GM12878 (cell line): ENCODE results near the gene USP21.

Source experiments
- CEBPB ChIP-seq, 2 experiments: fragments of 150-350 bp in 1 of 2; IDR thresholded peaks; 2 replicates each; pipeline ENCODE4 v1.6.1; 2012 to 2014; ENCODE audit warnings: low read depth in 2 of 2, low read length in 2 of 2, borderline replicate concordance in 1 of 2, inconsistent platforms in 1 of 2
- CREB1 ChIP-seq: IDR thresholded peaks from 2 replicates; pipeline ENCODE4 v1.6.1; 2012; ENCODE audit warnings: low read depth, mild to moderate bottlenecking, inconsistent platforms
- EGR1 ChIP-seq, 2 experiments: IDR thresholded peaks; 1 replicate in 1 of 2; 2 replicates in 1 of 2; pipeline ENCODE4 v1.6.1; 2011 to 2012; ENCODE audit warnings: low read depth in 2 of 2, low read length in 2 of 2, borderline replicate concordance in 1 of 2, mild to moderate bottlenecking in 1 of 2, moderate library complexity in 1 of 2
- EZH2 ChIP-seq: IDR thresholded peaks from 2 replicates; pipeline ENCODE4 v1.6.1; 2012; ENCODE audit warnings: low read depth, mild to moderate bottlenecking, control low read depth, inconsistent platforms, low read length, borderline replicate concordance; ENCODE audit not compliant: control insufficient read depth
- MYC ChIP-seq: IDR thresholded peaks from 2 replicates; pipeline ENCODE4 v1.6.1; 2011; ENCODE audit warnings: mild to moderate bottlenecking, low read length, moderate library complexity, inconsistent platforms; ENCODE audit not compliant: insufficient read depth, insufficient replicate concordance, insufficient read length, severe bottlenecking
- POLR2A ChIP-seq: IDR thresholded peaks from 2 replicates; pipeline ENCODE4 v1.6.1; 2011; ENCODE audit warnings: low read depth, mild to moderate bottlenecking, low read length
- POLR2AphosphoS2 ChIP-seq: IDR thresholded peaks from 2 replicates; pipeline ENCODE4 v1.6.1; 2011; ENCODE audit warnings: low read depth, mild to moderate bottlenecking, low read length, improper control_type of control experiment, moderate library complexity
- TF ChIP-seq, protein P1 (sequence below), 3 experiments: IDR thresholded peaks in 2 of 3; conservative IDR thresholded peaks in 1 of 3; 2 replicates each; pipeline ENCODE4 v1.5.1; 2011; ENCODE audit warnings: low read depth in 3 of 3, low read length in 3 of 3, mild to moderate bottlenecking in 3 of 3, control low read depth in 2 of 3, moderate library complexity in 2 of 3, inconsistent platforms in 1 of 3, mixed read lengths in 1 of 3; ENCODE audit not compliant: control insufficient read depth in 2 of 3, insufficient read depth in 1 of 3; ENCODE audit errors: extremely low read depth in 1 of 3

DNA sequence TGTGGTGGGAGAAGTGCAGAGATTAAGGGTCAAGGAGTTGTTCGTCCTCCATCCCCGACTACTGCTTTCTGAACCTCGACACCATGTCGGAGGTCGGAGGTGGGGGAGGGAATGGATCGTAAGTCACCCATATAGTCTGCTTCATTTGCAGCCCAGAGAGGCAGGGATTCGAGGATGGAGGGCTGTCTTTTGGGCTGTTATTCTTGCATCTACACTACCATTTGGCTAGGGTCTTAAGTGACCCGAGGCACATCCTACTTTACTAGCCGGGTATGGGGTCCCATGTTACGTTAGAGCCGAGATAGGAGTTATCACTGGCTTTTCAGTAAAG, 578 bp downstream of the USP21 start:
- no peak for TF ChIP-seq EGR1 (IDR thresholded peaks at IDR 0.05; ENCODE audit: borderline replicate concordance in 1 of 2, low read depth in 2 of 2, low read length in 2 of 2)
- no peak for TF ChIP-seq POLR2AphosphoS2
- TF ChIP-seq CEBPB (IDR thresholded peaks at IDR 0.05; ENCODE audit: borderline replicate concordance in 1 of 2, low read depth in 2 of 2, low read length in 2 of 2): no peak
- TF ChIP-seq MYC: no peak
- TF ChIP-seq, protein P1, sequence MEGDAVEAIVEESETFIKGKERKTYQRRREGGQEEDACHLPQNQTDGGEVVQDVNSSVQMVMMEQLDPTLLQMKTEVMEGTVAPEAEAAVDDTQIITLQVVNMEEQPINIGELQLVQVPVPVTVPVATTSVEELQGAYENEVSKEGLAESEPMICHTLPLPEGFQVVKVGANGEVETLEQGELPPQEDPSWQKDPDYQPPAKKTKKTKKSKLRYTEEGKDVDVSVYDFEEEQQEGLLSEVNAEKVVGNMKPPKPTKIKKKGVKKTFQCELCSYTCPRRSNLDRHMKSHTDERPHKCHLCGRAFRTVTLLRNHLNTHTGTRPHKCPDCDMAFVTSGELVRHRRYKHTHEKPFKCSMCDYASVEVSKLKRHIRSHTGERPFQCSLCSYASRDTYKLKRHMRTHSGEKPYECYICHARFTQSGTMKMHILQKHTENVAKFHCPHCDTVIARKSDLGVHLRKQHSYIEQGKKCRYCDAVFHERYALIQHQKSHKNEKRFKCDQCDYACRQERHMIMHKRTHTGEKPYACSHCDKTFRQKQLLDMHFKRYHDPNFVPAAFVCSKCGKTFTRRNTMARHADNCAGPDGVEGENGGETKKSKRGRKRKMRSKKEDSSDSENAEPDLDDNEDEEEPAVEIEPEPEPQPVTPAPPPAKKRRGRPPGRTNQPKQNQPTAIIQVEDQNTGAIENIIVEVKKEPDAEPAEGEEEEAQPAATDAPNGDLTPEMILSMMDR (IDR thresholded peaks at IDR 0.05 in 2 of 3, conservative IDR thresholded peaks at IDR 0.05 in 1 of 3; ENCODE audit: control insufficient read depth in 2 of 3, extremely low read depth in 1 of 3, insufficient read depth in 1 of 3, low read depth in 3 of 3, low read length in 3 of 3): no peak
- no peak for TF ChIP-seq CREB1
- TF ChIP-seq POLR2A: no peak
- TF ChIP-seq EZH2: no peak
